Esophagus squamous epithelium (tissue), 4 donors: Measurements from ENCODE around the gene RBM19.

Experiments used
- CTCF ChIP-seq, 6 experiments: fragments of 450-650 bp in 4 of 6; fragments of 200-600 bp in 2 of 6; sonication (generic) in 2 of 6; IDR thresholded peaks; one replicate each; pipeline ENCODE4 v1.5.1; 2016 to 2019; ENCODE audit warnings: antibody characterized with exemption in 6 of 6, mild to moderate bottlenecking in 4 of 6, moderate library complexity in 4 of 6
- POLR2A ChIP-seq, 4 donors: fragments of 450-650 bp; IDR thresholded peaks; one replicate each; pipeline ENCODE4 v1.6.1; 2017; ENCODE audit warnings: antibody characterized with exemption in 4 of 4, mild to moderate bottlenecking in 4 of 4, moderate library complexity in 3 of 4

GRCh38 chr12:113936460-113936859 lies 29.7 kb downstream of the RBM19 start:
- no peak for TF ChIP-seq POLR2A (IDR thresholded peaks at IDR 0.05)
- TF ChIP-seq CTCF (IDR thresholded peaks at IDR 0.05) = no peak
